Lower leg skin (tissue), 3 donors: Measurements from ENCODE around the gene PAIP2.

ENCODE experiments used
- CTCF ChIP-seq, 3 donors: fragments of 450-650 bp; IDR thresholded peaks; one replicate each; pipeline ENCODE4 v1.5.1; 2016; ENCODE audit warnings: antibody characterized with exemption in 3 of 3, mild to moderate bottlenecking in 3 of 3, moderate library complexity in 2 of 3
- POLR2A ChIP-seq, 2 donors: fragments of 450-650 bp; IDR thresholded peaks; one replicate each; pipeline ENCODE4 v1.6.1; 2016 to 2017; ENCODE audit warnings: antibody characterized with exemption in 2 of 2, mild to moderate bottlenecking in 1 of 2, moderate library complexity in 1 of 2

GRCh38 chr5:139396691-139397090 is 55.0 kb downstream of the PAIP2 start:
- no peak for TF ChIP-seq CTCF (IDR thresholded peaks at IDR 0.05)
- no peak for TF ChIP-seq POLR2A (IDR thresholded peaks at IDR 0.05)
